ENCODE results near the gene JMJD8. TPM values are rescaled to one million over a fixed set of nuclear protein-coding genes. Genes with fewer than 3 reads are reported as not detected.

The JMJD8 gene
- total and polyA plus RNA-seq, 10 donors: 24.9 to 58.7 (median 35.9) TPM

DNA sequence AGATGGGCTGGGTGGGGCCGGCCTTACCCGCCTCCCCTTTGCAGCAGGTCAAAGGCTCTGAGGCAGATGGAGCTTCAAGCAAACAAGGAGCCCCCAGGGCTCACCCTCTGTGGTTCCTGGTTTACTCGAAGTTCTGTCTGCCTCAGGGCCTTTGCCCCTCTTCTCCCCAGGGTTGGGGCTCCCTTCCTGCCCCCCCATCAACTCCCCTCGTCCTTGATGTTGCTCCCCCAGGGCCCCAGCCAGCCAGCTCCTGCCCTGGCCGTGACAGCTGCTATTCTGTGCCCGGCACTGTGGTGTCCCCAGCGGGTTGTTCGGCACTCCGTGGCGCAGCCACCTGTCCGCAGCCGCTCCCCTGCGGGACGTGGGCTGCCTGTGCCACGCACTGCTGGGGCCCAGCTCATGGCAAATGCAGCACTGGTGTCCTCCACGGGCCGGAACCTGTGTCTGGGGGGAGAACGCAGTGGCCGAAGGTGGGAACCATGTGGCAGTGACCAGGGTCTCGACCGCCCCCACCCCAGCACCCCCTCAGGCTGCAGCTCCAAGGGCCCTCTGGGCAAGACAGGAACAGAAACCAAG lies 26.5 kb upstream of the JMJD8 start:
- Histone ChIP-seq H3K4me1 (peaks cover 4 to 46% (median 27%) of the 10 kb centered on the region in 6 donors), H3K4me3 (no peak overlapping the region), H3K36me3 (no peaks in the 10 kb centered on the region), H3K27me3 (replicated peaks in 1 of 7) (peaks cover 8 to 98% (median 57%) of the 10 kb centered on the region in 7 donors), H3K9me3 (no peaks in the 10 kb centered on the region), H3K27ac (no peak overlapping the region)
- WGBS, 5 donors: 62 to 71% (median 69%) methylated on average over 14 to 21 of the region's 21 CpGs
- DNase-seq: no peak
- TF ChIP-seq POLR2A (IDR thresholded peaks at IDR 0.05) (no peak), POLR2AphosphoS5 (IDR thresholded peaks at IDR 0.05) (no peak), CTCF (IDR thresholded peaks at IDR 0.05 in 8 of 11, conservative IDR thresholded peaks at IDR 0.05 in 3 of 11) (no peak)
- intact Hi-C loops (cut with DNase I; ENCODE audit: low total_unique reads): loop anchor here (5.0 kb wide), 1 partner anchor 77 kb away; the partner anchor contains the start of genes CHTF18 and RPUSD1

DNA sequence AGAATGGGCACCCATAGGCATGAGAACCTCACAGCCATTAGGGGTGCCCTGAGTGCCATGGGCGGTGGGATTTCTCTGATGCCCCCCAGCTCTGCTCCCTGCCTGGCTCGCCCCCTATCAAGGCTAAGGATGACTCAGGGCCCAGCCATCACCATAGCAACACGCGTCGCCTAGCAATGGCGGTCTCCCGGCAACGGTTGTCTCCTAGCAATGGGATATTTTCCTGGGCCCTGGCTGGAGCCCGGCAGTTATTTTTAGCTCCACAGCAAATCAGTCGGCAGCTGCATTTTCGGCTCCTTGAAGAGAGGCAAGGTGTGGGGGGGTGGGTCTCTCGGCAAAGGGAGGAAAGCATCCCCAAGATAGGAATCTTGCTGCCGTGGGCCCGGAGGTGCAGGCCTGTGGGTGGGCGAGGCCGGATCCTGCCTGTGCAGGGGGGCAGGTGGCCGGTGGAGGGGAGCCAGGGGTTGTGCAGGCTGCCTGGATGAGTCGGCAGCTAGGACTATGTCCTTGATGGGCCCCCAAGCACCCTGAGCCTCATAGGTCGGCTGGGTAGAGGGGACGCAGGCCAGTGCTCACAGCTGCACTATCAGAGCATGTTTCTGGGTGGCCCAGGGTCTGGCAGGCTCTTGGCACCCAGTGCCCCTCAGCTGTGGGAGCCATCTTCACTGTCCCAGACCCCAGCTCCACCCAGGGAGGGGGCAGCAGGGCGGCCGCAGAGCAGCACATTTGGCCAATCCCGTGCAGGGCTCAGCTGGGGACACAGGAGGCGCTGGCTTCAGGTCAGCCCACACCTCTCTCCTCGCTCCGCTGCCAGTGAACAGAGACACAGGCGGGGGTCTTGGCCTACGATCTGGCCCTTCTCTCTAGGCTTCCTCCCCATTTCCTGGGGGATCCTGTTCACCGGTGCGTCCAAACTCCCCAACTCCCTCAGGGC lies 25.7 kb upstream of the JMJD8 start:
- H3K9me3 ChIP-seq: no peaks in the 10 kb centered on the region
- H3K4me1 ChIP-seq: peaks cover 4 to 46% (median 26%) of the 10 kb centered on the region in 6 donors
- H3K36me3 ChIP-seq: no peaks in the 10 kb centered on the region
- intact Hi-C loops (cut with DNase I; ENCODE audit: low total_unique reads): loop anchor here (5.0 kb wide), 1 partner anchor 77 kb away; the partner anchor contains the start of genes CHTF18 and RPUSD1
- no peak for TF ChIP-seq POLR2AphosphoS5 (IDR thresholded peaks at IDR 0.05)
- TF ChIP-seq POLR2A (IDR thresholded peaks at IDR 0.05): no peak
- no peak overlapping the region for H3K4me3 ChIP-seq
- no peak overlapping the region for H3K27ac ChIP-seq
- H3K27me3 ChIP-seq (replicated peaks in 1 of 7): peaks cover 8 to 100% (median 63%) of the 10 kb centered on the region in 7 donors
- DNase-seq: no peak
- WGBS, 5 donors: 35 to 40% (median 38%) methylated on average over 22 to 30 of the region's 30 CpGs

GRCh38 chr16:708959-709358 lies 24.8 kb upstream of the JMJD8 start:
- H3K4me3 ChIP-seq: no peak overlapping the region
- WGBS, 5 donors: 67 to 90% (median 80%) methylated on average over 3 to 4 of the region's 4 CpGs
- no peak for TF ChIP-seq POLR2AphosphoS5 (IDR thresholded peaks at IDR 0.05)
- TF ChIP-seq CTCF (IDR thresholded peaks at IDR 0.05 in 8 of 11, conservative IDR thresholded peaks at IDR 0.05 in 3 of 11): no peak
- TF ChIP-seq POLR2A (IDR thresholded peaks at IDR 0.05): no peak
- peaks cover 8 to 100% (median 72%) of the 10 kb centered on the region in 7 donors for H3K27me3 ChIP-seq (replicated peaks in 1 of 7)
- no peak for DNase-seq
- intact Hi-C loops (cut with DNase I; ENCODE audit: low total_unique reads): no loop called here
- H3K36me3 ChIP-seq: no peaks in the 10 kb centered on the region
- H3K27ac ChIP-seq: no peak overlapping the region
- peaks cover 0 to 42% (median 17%) of the 10 kb centered on the region in 6 donors for H3K4me1 ChIP-seq
- H3K9me3 ChIP-seq: no peaks in the 10 kb centered on the region

- Histone ChIP-seq H3K36me3 (no peaks in the 10 kb centered on the region), H3K27ac (no peak overlapping the region), H3K27me3 (replicated peaks in 1 of 7) (peaks cover 8 to 100% (median 81%) of the 10 kb centered on the region in 7 donors), H3K9me3 (no peaks in the 10 kb centered on the region), H3K4me1 (peaks cover 0 to 37% (median 16%) of the 10 kb centered on the region in 6 donors), H3K4me3 (no peak overlapping the region)
- 51 to 59% (median 56%) methylated on average over 3 of the region's 3 CpGs for WGBS, 5 donors
- no peak for TF ChIP-seq POLR2AphosphoS5 (IDR thresholded peaks at IDR 0.05)
- no peak for TF ChIP-seq POLR2A (IDR thresholded peaks at IDR 0.05)
- TF ChIP-seq CTCF (IDR thresholded peaks at IDR 0.05 in 8 of 11, conservative IDR thresholded peaks at IDR 0.05 in 3 of 11): no peak
- intact Hi-C loops (cut with DNase I; ENCODE audit: low total_unique reads): no loop called here
- no peak for DNase-seq
These were observed 23.9 kb upstream of the JMJD8 start for GRCh38 chr16:708019-708418.

Data from spleen (tissue), 11 donors.